Cerebellar cortex (tissue), 1 donor: ENCODE measurements around the gene SOST.

Source experiments
- DNase-seq: peaks from one replicate; pipeline ENCODE4 v3.0.0-alpha.2; 2015; ENCODE audit warnings: low spot score

Gene SOST

GRCh38 chr17:43707184-43707583, 51.4 kb downstream of the SOST start:
- DNase-seq: no peak

- no peak for DNase-seq
Observed at GRCh38 chr17:43706235-43706634, 52.4 kb downstream of the SOST start.
